Stimulated activated CD8-positive, alpha-beta memory T cell treated with anti-CD3 and anti-CD28 coated beads, Interleukin-12 subunit alpha, Interleukin-12 subunit beta, amount 100 ng/mL, for 4 hours (primary cell): ENCODE measurements around the gene TMLHE.
"Not testable (repeated sequence)": the region's sequence is repeated elsewhere in the genome, so short reads cannot be mapped to it uniquely, and the experiment has no call there.

Source experiments
- DNase-seq: peaks from one replicate; pipeline ENCODE4 v3.0.0-alpha.2; 2020; ENCODE audit warnings: low read depth

TMLHE gene, protein sequence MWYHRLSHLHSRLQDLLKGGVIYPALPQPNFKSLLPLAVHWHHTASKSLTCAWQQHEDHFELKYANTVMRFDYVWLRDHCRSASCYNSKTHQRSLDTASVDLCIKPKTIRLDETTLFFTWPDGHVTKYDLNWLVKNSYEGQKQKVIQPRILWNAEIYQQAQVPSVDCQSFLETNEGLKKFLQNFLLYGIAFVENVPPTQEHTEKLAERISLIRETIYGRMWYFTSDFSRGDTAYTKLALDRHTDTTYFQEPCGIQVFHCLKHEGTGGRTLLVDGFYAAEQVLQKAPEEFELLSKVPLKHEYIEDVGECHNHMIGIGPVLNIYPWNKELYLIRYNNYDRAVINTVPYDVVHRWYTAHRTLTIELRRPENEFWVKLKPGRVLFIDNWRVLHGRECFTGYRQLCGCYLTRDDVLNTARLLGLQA

DNA sequence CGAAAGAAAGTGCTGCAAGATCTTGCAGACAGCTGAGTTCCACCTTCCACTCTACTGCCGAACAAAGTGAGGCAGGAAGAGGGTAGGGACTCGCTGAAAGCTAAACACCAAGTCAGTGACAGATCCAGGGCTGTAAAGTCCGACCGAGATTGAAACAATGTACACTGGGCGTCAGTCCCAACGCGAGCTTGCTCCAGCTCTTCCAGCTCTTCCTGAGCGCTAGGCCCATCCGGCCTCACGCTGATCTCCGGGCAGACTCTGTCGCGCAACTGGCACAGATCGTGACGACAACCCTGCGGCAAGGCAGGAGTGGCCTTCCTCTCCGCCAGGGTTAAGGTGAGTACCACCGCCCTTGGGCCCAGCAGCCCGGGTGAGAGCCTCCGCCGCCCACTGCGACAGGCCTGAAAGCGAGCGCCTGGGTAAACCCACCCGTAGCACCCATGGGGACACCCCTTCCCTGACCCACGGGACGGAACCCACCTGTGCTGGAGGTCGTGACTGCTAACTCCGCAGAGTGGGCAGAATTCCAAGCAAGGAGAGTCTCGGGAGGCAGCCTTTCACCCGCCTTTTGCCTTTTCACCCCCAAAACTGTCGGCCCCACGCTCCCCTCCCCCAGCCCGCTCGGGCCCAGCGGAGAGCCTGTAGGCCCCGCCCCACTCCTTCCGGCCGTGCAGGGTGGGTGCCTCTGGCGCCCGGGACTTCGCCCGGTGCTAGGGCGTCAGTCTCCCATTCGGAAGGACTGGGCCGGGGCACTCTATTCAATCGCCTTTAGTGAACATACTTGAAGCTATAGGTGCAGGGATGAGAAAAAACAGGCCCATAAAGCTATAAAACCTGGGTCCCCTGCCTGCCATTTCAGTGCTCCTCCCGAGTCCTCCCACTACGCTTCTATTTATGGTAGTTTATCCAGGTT lies at the start of gene TMLHE, which contains the start of gene SPRY3:
TSS of gene TMLHE (minus strand) at position 641 of the 913 bp plus-strand sequence. CDS start 67,676 bp downstream, outside the sequence.
TSS of gene SPRY3 (plus strand) at position 275 of the 913 bp plus-strand sequence.
- peak; percentile 28 for DNase-seq

DNA sequence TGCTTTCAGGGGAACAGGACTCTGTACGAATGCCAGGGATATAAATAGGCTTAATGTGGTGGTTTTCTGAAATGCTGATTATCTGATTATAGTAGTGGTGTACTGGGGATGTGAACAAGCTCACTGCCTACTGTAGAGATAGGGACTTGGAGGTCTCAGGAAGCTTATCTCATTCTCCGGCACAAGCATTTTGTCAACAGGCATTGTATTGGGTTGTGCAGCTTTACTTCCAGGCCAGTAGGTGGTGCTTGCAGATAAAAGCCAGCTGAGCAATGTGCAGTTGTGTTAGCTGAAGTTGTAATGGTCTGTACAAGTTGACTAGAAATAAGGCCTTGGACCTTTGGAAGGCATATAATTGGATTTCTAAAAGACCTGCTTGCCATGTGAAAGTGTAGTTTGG lies 49.5 kb upstream of the TMLHE start:
- no peak for DNase-seq

DNA sequence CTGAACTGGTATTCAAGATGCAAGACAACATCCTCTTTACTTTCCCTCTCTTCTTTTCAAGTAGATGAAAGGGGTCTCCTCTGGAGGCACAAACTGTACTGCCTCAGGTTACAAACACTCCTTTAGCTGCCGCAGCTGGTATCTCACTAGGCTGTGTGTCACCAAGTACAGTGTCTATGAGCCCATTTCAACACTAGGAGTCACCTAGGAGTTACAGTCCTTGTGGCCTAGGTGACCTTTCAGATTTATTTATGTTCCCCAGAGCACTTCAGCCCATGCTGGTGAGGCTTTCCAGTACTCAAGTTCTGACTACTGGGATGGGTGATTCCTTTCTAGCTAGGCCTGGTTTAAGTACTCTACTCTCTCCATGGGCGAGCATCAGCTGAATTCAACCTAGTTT lies 32.4 kb upstream of the TMLHE start:
- no peak for DNase-seq

DNA sequence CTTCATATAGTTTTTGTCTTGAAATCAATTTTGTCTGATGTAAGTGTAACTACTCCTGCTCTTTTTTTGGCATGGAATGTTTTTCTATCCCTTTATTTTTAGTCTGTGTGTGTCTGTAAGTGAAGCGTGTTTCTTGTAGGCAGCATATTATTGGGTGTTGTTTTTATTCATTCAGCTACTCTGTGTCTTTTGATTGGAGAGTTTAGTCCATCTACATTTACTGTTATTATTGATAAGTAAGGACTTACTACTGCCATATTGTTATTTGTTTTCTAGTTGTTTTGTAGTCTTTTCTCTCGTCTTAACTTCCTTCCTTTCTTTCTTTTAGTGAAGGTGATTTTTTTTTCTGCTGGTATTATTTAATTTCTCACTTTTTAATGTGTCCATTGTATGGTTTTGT lies 30.5 kb upstream of the TMLHE start:
- DNase-seq = no peak

DNA sequence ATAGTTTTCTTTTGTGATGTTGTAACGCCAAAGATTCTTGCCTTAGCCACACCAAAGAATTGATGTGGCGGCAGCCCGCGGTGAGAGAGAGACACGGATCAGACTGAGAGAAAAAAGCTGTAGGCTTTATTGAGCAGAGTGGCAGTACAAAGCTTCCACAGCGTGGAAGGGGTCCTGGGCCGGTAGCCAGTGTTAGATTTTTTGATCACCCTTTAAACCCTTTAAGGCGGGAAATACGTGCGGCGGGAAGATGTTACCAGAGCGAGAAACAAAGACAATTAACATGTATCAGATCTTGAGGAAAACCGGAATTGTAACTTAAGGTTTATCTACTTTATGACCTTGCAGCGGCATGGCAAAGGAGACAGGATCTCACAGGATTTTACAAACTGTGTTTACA lies 28.6 kb upstream of the TMLHE start:
- DNase-seq = not testable (repeated sequence)

DNA sequence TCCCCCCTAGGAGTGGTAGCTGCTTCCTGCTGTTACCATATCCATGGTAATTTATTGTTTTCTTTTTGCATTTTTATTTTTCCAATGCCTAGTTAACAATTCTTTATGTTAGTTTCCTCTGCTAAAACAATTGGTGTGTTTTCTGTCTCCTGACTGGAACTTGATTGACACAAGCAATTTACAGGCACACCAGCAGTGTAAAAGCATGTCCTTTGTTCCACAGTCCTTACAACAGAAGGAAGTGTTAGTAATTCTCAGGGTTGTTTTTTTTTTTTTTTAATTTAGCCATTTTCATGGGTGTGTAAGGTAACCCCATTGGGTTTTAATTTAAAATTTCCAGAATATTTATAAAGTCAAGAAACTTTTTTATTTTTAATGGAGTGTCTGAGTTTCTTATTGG lies 25.0 kb upstream of the TMLHE start:
- DNase-seq = no peak

DNA sequence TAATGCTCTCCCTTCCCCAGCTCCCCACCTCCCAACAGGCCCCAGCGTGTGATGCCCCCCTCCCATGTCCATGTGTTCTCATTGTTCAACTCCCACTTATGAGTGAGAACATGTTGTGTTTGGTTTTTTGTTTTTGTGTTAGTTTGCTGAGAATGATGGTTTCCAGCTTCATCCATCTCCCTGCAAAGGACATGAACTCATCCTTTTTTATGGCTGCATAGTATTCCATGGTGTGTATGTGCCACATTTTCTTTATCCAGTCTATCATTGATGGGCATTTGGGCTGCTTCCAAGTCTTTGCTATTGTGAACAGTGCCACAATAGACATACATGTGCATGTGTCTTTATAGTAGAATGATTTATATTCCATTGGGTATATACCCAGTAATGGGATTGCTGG lies 22.3 kb upstream of the TMLHE start:
- DNase-seq = not testable (repeated sequence)

DNA sequence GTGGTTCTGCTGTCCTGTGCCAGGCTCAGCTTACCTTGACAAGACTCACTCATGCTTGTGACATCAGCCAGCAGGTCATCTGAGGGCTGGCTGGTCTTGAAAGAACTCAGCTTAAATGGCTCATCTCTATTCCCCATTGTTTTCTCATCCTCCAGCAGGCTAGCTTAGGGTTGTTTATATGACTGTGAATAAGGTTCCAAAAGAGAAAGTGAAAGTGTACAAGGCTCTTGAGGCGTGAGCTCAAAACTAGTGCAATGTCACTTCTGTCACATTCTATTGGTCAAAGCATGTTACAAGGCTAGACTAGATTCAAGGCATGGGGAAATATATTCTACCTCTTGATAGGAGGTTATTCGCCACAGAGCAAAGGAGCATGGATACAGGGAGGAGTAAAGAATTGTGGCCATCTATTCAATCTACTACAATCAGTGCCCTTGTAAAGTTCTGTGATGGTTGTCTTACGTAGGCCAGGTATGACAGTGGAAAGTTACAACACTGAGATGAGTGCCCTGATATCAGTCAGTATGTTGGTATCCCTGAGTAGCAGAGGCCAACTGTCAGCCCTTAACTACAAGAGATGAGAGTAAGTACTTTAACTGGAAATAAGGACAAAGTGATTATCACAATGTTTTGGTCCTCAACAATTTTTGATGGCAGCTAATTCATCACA lies 19.8 kb upstream of the TMLHE start:
- DNase-seq = no peak

DNA sequence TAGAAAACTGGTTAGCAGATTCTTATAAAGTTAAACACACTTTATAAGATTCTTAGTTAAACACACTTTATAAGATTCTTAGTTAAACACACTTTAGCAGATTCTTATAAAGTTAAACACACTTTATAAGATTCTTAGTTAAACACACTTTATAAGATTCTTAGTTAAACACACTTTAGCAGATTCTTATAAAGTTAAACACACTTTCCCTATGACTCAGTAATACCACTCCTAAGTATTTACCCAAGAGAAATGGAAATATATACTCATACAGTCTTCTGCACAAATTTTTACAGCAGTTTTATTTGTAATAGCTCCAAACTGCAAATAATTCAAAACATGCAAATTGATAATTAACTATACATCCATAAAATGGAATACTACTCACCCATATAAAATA lies 7.4 kb upstream of the TMLHE start:
- DNase-seq = not testable (repeated sequence)

DNA sequence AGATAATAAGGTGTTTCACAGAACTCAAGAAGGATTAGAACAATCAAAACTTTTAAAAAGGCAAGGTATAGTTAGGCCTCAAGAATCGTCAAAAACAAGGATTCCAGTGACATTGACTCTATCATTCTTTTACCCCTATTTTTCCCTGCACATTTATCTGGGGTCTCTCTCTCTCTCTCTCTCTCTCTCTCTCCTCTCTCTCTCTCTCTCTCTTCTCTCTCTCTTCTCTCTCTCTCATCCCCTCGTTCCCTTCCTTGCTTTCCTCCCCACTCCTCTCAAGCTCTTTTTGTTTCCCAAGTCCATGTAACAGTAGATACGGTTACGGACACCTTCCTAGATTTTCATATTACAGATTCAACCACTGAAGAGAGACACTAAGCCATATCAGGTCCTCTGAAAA lies 3.2 kb upstream of the TMLHE start:
- DNase-seq = no peak

DNA sequence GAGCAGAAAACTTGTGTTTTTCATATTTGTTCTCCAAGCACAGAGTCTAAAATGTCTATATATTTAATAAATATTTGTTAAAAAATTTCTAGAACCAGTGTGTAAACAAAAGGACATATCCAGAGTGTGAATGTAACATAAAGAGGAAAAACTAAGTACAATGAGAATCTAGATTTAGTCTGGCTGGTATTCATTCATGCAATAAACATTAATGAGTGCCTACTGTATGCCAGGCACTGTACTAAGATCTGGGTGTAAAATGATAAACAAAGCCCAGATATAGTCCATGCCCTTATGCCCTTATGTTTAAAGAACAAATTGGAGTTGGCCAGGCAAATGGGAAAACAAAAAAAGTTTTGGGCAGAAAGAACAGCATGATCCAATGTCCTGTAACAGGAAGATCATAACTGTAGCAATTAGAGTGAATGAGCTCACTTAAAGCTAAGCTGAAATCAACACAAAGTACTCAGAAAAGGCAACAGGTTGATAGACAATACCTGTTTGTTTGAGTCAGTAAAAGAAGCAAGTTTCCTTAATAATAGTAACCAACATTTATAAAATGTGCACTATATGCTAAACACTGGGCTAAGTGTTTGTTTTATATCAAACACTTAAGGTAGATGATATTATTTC lies 1.3 kb upstream of the TMLHE start:
- DNase-seq = no peak

DNA sequence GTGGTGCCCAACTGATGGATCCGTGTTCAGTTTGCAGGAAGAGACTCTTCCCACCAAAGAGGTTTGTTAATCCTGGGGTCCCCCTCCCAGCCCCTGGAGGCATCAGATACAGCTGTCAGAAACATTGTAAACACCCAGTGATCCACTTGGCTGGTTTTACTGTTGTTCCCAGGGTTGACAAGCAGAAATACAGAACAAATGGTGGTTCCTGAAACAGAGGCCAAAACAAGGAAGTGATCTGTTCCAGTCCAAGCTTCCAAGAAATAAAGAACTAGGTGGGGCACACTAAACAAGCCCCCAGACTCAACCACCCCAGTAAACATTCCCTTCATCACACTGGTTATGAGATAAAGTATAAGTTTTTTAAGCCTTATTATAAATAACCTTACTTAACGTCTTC lies 1.4 kb downstream of the TMLHE start:
- DNase-seq = no peak

DNA sequence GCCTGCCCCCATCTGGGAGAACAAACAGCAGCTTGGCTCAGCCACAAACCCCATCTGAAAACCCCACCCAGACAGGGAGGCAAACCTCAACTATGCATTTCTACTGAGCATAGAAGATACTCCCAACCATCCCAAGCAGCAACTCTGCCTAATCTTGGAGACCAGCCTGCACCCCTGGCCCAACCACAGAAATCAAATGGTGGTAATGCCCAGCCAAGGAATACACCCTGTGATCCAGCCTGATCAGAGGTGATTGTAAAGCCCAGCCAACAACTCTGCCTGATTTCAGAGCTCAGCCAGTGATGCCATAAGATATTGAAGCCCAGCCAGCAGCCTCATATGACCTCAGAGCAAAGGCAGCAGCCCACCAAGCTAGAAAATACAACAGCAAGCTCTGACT lies 19.8 kb downstream of the TMLHE start:
- DNase-seq = no peak

DNA sequence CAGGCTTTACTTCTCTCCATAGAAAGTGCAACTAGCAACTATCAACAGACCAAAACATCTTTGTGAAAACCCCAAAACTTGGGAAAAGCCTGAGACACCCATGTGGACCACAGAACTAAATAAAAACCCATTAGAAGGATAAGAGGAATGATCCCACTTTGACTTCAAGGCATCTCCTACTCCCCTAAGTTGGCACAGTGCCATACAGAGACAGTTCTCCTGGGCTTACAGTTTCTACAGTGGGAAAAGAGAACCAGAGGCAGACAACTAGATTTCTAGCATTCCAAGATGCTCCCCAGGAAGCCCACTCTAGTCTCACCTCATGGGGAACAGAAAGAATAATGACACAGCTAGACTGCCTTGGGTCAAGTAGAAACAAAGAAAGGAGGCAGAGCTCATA lies 20.4 kb downstream of the TMLHE start:
- no peak for DNase-seq

DNA sequence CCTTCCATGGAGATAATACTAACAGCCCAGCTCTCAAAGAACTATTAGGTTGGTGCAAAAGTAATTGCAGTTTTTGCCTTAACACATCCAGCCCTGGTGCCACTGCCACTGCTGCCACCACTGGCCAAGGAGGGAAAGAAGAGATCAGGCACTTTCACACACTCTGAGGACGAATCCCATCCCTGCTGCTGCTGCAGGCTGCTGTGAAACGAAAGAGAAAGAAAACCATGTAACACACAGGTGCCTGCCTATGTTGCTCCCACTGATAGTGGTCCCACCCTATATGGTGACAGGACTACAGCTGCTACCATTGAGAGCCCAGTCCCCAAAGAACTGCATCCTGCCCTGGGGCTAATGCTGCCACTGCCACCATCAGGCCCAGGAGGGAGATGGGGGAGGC lies 35.1 kb downstream of the TMLHE start:
- no peak for DNase-seq

DNA sequence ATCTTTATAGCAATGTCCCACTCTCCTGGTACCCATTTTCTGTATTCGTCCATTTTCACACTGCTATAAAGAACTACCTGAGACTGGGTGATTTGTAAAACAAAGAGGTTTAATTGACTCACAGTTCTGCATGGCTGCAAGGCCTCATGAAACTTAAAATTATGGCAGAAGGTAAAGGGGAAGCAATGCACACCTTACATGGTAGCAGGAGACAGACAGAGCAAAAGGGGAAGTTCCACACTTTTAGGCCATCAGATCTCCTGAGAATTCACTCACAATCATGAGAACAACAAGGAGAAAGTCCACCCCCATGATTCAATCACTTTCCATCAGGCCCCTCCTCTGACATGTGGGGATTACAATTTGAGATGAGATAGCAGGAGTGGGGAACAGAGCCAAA lies 49.7 kb downstream of the TMLHE start:
- no peak for DNase-seq

DNA sequence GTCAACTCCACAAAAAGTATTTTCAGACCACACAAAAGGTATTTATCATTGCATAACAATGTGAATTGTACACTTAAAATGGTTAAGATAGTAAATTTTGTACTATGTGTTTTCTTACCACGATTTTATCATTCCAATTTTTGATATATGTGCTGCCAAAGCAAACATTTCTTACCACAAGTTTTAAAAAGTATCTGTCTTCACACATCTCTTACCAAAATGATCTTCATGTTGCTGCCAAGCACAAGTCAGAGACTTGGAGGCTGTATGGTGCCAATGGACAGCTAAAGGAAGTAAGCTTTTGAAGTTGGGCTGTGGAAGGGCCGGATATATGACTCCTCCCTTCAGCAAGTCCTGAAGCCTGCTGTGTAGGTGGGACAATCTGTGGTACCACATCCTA lies 67.9 kb downstream of the TMLHE start:
- DNase-seq = no peak

DNA sequence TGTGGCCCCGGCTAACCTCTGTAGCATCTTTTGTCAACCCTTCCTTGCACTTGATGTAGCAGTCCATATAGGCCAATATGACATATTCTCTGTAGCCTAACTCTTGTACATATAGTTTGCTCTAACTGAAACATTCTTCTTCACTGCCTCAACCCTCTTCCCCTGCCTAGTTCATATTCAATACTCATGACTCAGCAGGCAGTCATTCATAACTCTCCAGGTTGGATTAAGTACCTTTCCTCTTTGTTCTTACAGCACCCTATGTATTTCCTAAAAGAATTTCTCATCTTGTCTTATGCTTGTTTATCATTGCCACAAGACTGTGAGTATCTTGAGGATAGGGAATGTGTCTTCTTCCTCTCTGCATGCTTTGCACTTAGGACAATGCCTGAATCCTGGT lies 76.9 kb downstream of the TMLHE start:
- DNase-seq = no peak

DNA sequence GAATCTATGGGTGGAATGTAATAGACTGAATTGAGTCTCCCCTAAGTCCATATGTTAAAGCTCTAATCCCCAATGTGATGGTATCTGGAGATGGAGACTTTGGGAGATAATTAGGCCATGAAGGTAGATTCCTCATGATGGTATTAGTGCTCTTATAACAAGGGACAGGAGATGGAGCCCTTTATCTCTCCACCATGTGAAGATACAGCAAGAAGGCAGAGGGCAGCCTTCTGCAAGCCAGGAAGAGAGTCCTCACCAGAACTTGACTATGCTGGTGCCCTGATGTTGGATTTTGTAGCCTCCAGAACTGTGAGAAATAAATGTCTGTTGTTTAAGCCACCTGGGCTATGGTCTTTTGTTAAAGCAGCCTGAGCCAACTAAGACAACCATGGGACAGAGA lies 78.0 kb downstream of the TMLHE start:
- no peak for DNase-seq

DNA sequence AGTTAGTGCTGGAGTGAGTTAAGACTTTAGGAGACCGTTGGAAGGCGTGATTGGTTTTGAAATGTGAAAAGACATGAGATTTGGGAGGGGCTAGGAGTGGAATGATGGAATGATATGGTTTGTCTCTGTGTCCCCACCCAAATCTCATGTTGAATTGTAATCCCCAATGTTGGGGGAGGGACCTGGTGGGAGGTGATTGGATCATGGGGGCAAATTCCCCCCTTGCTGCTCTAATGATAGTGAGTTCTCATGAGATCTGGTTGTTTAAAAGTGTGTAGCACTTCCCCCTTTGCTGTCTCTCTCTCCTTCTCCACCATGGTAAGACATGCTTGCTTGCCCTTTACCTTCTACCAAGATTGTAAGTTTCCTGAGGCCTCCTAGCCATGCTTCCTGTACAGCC lies 85.7 kb downstream of the TMLHE start:
- DNase-seq = not testable (repeated sequence)

DNA sequence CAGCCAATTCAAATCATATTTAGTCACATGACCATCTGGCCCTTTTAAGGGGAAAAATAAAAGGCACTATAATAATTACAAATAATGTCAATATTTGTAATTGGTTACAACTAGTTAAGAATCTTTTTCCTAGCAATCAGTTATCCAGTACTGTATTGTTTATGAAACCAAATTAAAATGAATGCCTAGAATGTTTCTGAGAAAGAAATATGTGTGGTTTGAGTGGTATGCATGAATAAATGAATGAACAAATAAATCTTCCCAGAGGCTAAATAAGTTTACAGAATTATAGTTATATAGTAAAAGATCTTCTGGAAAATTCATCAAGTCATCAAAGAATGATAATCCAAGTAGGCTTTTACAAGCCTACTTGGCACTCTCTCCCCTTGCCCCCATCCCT lies 98.5 kb downstream of the TMLHE start:
- no peak for DNase-seq

DNA sequence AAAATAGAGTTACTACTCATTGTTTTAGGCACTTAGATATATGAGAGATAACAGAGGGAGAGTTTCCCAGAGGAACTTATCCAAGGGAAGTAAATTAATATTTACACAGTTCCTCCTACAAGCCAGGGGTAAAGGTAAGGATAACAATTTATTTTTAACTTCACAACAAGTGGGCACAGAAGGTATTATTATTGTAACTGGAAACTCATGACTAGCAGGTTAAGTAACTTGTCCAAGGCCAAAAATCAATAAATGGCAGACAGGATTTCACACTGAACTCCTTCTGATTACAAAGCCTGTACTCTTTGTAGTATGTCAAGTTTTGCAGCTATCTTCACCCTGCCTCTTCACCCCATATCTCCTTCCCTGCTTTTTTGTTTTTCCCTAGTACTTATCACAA lies 107.5 kb downstream of the TMLHE start:
- DNase-seq = no peak
